NCI-H1048 (cell line): ENCODE measurements around the gene C10orf120.

Experiments used
- DNase-seq: peaks from one replicate; lab custom pipeline; 2025; lab: John Stamatoyannopoulos, UW

C10orf120 gene

GRCh38 chr10:122699796-122700455, at the start of gene C10orf120:
C10orf120 (minus strand) TSS chr10:122699846; CDS start chr10:122699790, 56 bp downstream.
- DNase-seq = no peak

DNA sequence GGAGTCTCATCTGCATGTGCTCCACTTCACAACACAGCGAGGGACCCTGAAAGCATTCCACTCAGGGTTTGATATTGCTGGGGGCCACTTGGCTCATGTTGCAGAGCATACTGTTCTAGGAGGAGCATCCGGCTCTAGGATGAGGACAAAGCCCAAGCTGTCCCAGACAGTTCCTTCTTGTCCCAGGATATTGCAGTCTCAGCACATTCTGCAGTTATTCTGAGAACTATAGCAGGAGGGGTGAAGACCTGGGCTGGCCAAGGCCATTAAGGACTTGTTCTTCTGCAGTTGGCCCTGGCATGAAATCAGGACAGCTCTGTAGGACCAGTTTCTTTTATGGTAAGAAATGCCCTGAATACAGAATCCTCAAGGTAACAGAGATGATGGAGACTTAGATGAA, 48.9 kb upstream of the C10orf120 start:
- no peak for DNase-seq

DNA sequence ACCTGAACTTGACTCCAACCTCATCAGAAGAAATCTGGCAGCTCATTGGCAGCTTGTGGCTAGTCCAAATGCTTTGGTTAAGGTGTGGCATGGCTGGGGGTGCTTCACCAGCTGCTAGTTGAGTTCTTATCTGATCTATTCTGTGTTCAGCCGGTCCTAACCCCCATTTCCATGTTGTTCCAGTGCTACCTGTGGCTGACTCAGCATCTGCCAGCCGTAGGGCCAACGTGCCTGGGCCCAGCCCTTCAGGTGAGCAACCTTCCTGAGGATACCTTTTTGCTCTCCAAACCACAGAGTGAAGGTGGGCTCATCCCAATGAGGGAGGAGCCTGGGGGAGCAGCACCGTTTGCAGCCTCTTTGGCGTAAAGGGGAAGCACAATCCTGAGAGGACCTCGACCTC, 46.8 kb upstream of the C10orf120 start:
- no peak for DNase-seq

DNA sequence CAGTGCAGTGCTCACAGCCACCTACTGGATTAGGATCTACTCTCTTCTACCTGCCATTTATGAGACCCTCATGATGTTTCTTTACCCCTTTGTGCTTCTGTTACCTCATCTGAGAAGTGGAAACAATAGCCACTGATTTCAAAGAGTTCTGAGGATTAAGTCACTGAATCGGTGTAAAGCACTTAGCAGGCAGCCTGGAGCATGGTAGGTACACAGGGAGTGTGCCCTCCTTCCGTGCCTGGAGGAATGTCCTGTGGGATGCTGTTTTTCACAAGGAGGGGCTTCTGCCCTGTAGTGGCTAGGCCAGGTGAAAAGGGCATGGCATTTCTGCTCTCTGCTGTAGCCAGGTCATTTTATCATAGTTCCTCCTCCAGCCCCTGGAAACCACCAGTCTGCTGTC, 44.6 kb upstream of the C10orf120 start:
- DNase-seq = no peak

DNA sequence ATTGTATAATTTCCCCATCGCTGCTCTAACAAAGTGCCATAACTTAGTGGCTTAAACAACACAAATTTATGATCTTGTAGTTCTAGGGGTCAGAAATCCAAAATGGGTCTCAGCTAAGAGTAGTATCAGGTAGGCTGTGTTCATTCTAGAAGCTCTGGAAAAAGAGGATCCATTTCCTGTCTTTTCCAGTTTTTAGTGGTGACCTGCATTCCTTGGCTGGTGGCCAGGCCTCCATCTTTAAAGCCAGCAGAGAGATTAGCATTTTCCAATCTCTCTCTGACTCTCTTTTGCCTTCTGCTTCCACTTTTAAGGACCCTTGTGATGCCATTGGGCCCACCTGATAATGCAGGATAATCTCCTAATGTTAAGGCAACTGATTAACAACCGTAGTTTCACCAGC, 41.0 kb upstream of the C10orf120 start:
- no peak for DNase-seq

DNA sequence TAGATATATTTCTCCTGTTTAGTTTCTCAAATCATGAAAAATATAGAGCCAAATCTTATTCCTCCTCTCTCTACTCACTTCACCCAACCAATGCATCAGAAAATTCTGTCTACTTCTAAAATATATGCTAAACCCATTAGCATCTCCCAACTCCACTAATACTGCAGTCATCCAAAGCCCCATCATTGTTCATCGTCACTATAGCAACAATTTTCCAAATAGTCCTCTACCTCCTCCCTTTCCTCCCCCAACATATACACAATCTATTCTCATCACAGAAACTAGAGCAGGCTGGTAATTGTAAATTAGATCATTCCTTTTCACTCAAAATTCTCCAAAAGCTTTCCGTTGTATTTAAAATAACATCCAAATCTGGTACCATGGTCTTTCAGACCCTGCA, 38.4 kb upstream of the C10orf120 start:
- no peak for DNase-seq

GRCh38 chr10:122733931-122734665, 34.5 kb upstream of the C10orf120 start:
- DNase-seq = no peak

GRCh38 chr10:122733443-122733842, 33.8 kb upstream of the C10orf120 start:
- no peak for DNase-seq

GRCh38 chr10:122730238-122730637, 30.6 kb upstream of the C10orf120 start:
- DNase-seq = no peak

DNA sequence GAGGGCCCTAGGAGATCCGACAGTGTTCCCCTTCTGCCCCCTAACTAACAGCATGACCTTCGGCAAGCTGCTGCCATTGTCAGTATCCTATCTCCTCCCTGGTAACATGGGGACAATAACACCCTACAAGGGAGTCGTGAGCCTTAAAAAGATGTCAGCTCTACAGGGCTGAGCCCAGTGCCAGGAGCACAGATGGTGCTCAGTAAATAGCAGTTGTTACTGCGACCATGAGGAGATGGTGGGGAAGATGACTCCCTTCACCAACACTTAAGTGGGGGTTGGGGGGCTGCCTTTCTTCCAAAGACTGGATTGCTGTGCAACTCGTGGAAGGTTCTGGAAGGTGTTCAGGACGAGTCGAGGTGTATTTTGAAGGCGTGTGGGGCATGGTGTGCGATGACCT, 29.5 kb upstream of the C10orf120 start:
- no peak for DNase-seq

DNA sequence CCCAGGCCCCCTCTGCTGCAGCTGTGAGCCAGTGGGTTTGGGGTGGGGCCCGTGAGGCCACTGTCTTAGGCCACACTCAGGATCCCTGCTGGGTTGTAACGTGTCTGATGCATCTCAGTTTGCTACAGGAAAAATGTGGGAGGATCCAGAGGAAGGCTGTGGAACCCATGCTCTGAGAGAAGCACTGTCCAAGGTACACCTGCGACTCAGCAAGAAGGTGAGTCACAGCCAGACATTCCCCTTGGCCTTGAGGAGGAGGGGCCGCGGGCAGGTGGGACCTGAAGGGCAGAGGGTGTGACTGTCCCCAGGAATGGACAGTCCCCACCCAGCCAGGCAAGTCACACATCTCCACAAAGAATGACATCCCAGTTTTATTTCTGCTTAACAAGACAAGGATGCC, 27.8 kb upstream of the C10orf120 start:
- no peak for DNase-seq

DNA sequence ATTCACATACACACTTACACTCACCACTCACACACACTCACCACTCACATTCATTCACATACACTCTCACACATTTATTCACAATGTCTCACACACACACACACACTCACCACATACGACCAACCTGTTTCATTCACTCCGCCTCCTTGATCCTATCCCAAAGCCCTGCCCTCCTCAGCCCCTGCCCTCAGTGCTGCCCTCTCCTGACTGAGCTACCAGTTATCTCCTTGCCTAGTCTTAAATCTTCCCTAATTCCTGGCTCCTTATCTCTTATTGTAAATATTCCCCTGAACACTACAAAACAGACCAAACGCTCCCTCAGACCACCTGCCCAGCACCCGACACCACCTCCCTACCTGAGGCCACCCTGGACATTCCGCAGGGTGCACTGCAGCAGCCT, 26.1 kb upstream of the C10orf120 start:
- no peak for DNase-seq

DNA sequence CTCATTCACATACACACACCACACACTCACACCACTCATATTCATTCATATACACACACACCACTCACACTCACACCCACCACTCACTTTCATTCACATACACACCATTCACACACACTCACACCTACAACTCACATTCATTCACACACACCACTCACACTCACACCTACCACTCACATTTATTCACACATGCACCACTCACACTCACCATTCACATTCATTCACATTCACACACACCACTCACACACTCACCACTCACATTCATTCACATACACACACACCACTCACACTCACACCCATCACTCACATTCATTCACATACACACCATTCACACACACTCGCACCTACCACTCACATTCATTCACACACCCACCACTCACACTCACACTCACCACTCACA, 25.4 kb upstream of the C10orf120 start:
- DNase-seq = no peak

DNA sequence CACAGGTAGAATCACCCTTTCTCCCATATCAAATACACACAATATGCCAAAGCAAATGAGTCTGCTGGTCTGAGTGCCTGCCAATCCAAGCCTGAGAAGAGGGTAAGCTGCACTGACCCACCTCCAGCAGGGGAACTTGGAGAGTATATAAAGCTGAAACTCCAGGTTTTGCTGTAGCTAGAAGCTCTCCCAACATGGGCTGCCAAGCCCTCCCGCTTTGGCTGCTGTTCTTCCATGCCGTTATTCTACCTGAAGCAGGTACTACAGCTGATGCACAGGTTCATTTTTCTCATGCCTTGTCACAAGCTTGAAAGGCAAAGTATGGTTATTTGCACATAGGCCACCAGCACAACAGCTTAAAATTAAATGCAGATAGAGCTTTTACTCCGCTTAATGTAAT, 21.5 kb upstream of the C10orf120 start:
- no peak for DNase-seq

DNA sequence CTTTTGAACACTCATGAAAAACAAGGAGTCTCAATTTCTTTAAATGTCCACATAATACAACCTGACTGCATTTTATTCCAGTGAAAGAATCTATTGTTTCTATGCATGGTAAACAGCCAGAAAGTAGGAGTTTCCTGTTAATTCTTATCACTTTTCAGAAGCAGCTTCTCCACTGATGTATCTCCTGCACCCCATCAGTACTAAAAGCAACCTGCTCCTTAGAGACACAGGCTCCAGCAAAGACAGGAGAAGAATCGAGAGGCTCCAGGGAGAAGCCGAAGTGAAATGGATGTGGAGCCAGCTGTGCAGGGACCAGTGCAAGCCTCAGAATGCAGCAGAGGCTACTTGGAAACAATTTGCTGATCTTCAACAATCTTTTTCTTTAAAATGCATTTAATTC, 16.4 kb upstream of the C10orf120 start:
- no peak for DNase-seq

GRCh38 chr10:122715576-122715975, 15.9 kb upstream of the C10orf120 start:
- no peak for DNase-seq

- no peak for DNase-seq
Observed at GRCh38 chr10:122713091-122713885, 13.6 kb upstream of the C10orf120 start.

DNA sequence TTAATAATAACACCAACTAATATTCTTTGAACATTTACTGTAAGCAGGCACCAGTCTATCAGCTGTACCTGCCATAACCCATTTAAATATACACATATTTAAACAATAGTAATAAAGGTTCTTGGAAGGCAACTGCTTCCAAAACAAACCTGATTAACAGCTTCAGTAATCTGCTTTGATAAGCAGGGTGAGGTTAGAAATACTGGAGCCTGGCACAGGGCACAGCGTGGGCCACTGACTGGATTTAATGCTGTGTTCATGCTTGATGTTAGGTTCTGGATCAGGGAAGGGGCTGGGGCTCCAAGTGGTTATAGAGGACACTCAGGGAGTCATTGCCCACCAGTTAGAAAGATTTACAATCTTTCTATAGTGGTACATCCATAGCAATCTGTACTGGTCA, 10.9 kb upstream of the C10orf120 start:
- no peak for DNase-seq

DNA sequence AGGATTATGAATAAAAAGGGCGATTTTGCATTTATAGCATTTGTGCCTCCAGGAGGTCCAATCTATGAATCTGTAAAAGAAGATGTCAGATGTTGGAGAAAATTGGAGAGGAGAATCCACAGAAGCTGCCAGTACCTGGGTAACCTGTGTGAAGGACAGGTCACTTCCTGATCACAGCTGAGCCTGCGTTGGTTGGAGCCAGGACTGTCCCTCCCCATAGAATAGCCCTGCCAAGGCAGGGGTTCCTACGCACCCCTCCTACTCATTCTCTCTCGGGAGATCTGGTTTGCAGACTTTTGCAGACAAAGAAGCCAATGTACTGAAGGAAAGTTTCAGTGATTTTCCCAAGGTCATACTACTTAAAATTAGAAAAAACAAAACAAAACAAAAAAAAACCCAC, 10.3 kb upstream of the C10orf120 start:
- no peak for DNase-seq

- no peak for DNase-seq
Observed at GRCh38 chr10:122707535-122707934, 7.9 kb upstream of the C10orf120 start.

- no peak for DNase-seq
Observed at GRCh38 chr10:122706947-122707346, 7.3 kb upstream of the C10orf120 start.

DNA sequence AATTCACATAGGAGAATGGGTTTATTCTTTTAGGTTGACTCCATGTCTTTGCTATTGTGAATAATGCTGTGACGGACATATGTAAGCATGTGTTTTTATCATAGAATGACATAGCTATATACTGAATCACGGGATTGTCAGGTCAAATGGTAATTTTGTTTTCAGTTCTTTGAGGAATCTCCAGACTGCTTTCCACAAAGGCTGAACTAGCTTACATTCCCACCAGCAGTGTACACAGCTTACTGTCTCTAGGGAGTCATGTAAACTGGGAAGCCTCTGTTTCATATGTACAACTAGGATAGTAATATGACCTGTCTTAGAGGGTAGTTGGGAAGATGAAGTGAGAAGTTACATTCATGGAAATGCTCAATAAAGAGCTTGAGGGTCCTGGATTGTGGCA, 6.8 kb upstream of the C10orf120 start:
- DNase-seq = no peak
